Esophagus squamous epithelium (tissue), 5 donors: Measurements from ENCODE around the gene GALNT17. TPM values are rescaled to one million over a fixed set of nuclear protein-coding genes. Genes with fewer than 3 reads are reported as not detected.
"Not testable (repeated sequence)": the region's sequence is repeated elsewhere in the genome, so short reads cannot be mapped to it uniquely, and the experiment has no call there.

ENCODE experiments used
- DNase-seq: peaks from one replicate; lab custom pipeline; 2025; lab: John Stamatoyannopoulos, UW
- H3K27ac ChIP-seq, 4 donors: fragments of 200-600 bp; sonication (generic); one replicate each; pipeline ENCODE4 v1.5.1; 2016 to 2019; ENCODE audit warnings: mild to moderate bottlenecking in 1 of 4
- H3K27me3 ChIP-seq, 4 donors: fragments of 200-600 bp; sonication (generic); 1 replicate in 3 of 4; 2 replicates in 1 of 4; pipeline versions ENCODE4 v1.5.1 to v1.6.0; 2017 to 2021; ENCODE audit warnings: antibody characterized with exemption in 1 of 4
- H3K36me3 ChIP-seq, 3 donors: fragments of 200-600 bp; sonication (generic); one replicate each; pipeline ENCODE4 v1.5.1; 2016 to 2019
- H3K4me1 ChIP-seq, 3 donors: fragments of 200-600 bp; sonication (generic); one replicate each; pipeline ENCODE4 v1.5.1; 2017 to 2019
- H3K4me3 ChIP-seq, 4 donors: fragments of 200-600 bp; sonication (generic); 1 replicate in 3 of 4; 2 replicates in 1 of 4; pipeline ENCODE4 v1.5.1; 2016 to 2019; ENCODE audit warnings: mild to moderate bottlenecking in 2 of 4, moderate library complexity in 1 of 4
- H3K9me3 ChIP-seq, 3 donors: fragments of 200-600 bp; sonication (generic); one replicate each; pipeline ENCODE4 v1.5.1; 2016 to 2019
- CTCF ChIP-seq, 6 experiments: fragments of 450-650 bp in 4 of 6; fragments of 200-600 bp in 2 of 6; sonication (generic) in 2 of 6; IDR thresholded peaks; one replicate each; pipeline ENCODE4 v1.5.1; 2016 to 2019; ENCODE audit warnings: antibody characterized with exemption in 6 of 6, mild to moderate bottlenecking in 4 of 6, moderate library complexity in 4 of 6
- POLR2A ChIP-seq, 4 donors: fragments of 450-650 bp; IDR thresholded peaks; one replicate each; pipeline ENCODE4 v1.6.1; 2017; ENCODE audit warnings: antibody characterized with exemption in 4 of 4, mild to moderate bottlenecking in 4 of 4, moderate library complexity in 3 of 4
- WGBS, 2 donors: methylation state at CpG; one replicate each; pipeline ENCODE4 v1.1.5; 2018; 5-methylcytosine and 5-hydroxymethylcytosine counted together
- intact Hi-C: fragments of 100-400 bp; cut with DNase I; formaldehyde crosslinking; loops from one replicate; pipeline ENCODE4 v1.15.0; 2022
- total RNA-seq, 4 donors: library from RNA; depleted of rRNA; stranded (reverse); fragments of >200 nt; gene quantifications; one replicate each; pipeline ENCODE4 v1.1.0, GENCODE V29; 2016
- donor health status: DM: yes; HTN: yes; CAD: no.

GALNT17 gene
- total RNA-seq, 4 donors from 2014 or later: 1.6 to 22.1 (median 2.5) TPM

- H3K4me1 ChIP-seq: peaks cover 3 to 14% (median 4%) of the 10 kb centered on the region in 3 donors
- no peak for DNase-seq
- H3K4me3 ChIP-seq: no peak overlapping the region
- no peaks in the 10 kb centered on the region for H3K36me3 ChIP-seq
- no peaks in the 10 kb centered on the region for H3K9me3 ChIP-seq
- no peaks in the 10 kb centered on the region for H3K27me3 ChIP-seq
- no peak for TF ChIP-seq POLR2A (IDR thresholded peaks at IDR 0.05)
- TF ChIP-seq CTCF (IDR thresholded peaks at IDR 0.05): no peak
- H3K27ac ChIP-seq: no peak overlapping the region
- intact Hi-C loops: no loop called here
- WGBS, 2 donors: 62 to 69% methylated on average over 5 to 6 of the region's 6 CpGs
These were observed 505.6 kb downstream of the GALNT17 start for GRCh38 chr7:71637578-71637977.

GRCh38 chr7:71638108-71638507 is 506.2 kb downstream of the GALNT17 start:
- 89% methylated on average over 1 of the region's 1 CpG for WGBS, 2 donors
- Histone ChIP-seq H3K9me3 (no peaks in the 10 kb centered on the region), H3K4me1 (peaks cover 1 to 9% (median 4%) of the 10 kb centered on the region in 3 donors), H3K27ac (no peak overlapping the region), H3K36me3 (no peaks in the 10 kb centered on the region), H3K27me3 (no peaks in the 10 kb centered on the region), H3K4me3 (no peak overlapping the region)
- no peak for TF ChIP-seq POLR2A (IDR thresholded peaks at IDR 0.05)
- TF ChIP-seq CTCF (IDR thresholded peaks at IDR 0.05): no peak
- intact Hi-C loops: no loop called here
- DNase-seq: no peak

GRCh38 chr7:71639382-71640085 is 507.6 kb downstream of the GALNT17 start:
- WGBS, 2 donors: 73 to 80% methylated on average over 10 to 11 of the region's 12 CpGs
- no peak for DNase-seq
- no peak for TF ChIP-seq CTCF (IDR thresholded peaks at IDR 0.05)
- no peak for TF ChIP-seq POLR2A (IDR thresholded peaks at IDR 0.05)
- H3K27me3 ChIP-seq: no peaks in the 10 kb centered on the region
- no peak overlapping the region for H3K4me3 ChIP-seq
- H3K36me3 ChIP-seq: no peaks in the 10 kb centered on the region
- no peaks in the 10 kb centered on the region for H3K4me1 ChIP-seq
- intact Hi-C loops: no loop called here
- H3K9me3 ChIP-seq: no peaks in the 10 kb centered on the region
- H3K27ac ChIP-seq: no peak overlapping the region

- H3K27me3 ChIP-seq, intact Hi-C loops, H3K27ac ChIP-seq, H3K9me3 ChIP-seq, DNase-seq, H3K4me1 ChIP-seq, H3K4me3 ChIP-seq, H3K36me3 ChIP-seq: not testable (repeated sequence)
- WGBS, 2 donors: 68 to 76% methylated on average over 4 to 9 of the region's 9 CpGs
These were observed 511.1 kb downstream of the GALNT17 start for GRCh38 chr7:71643031-71643430.

- intact Hi-C loops: no loop called here
- H3K4me3 ChIP-seq: no peak overlapping the region
- H3K9me3 ChIP-seq: peaks cover 0 to 30% (median 13%) of the 10 kb centered on the region in 3 donors
- WGBS, 2 donors: 62 to 67% methylated on average over 4 of the region's 4 CpGs
- H3K27me3 ChIP-seq: no peaks in the 10 kb centered on the region
- no peak for TF ChIP-seq POLR2A (IDR thresholded peaks at IDR 0.05)
- TF ChIP-seq CTCF (IDR thresholded peaks at IDR 0.05): no peak
- H3K4me1 ChIP-seq: no peaks in the 10 kb centered on the region
- H3K36me3 ChIP-seq: no peaks in the 10 kb centered on the region
- no peak overlapping the region for H3K27ac ChIP-seq
- no peak for DNase-seq
These were observed 513.9 kb downstream of the GALNT17 start for GRCh38 chr7:71645836-71646235.
